ENCODE results near the gene PPM1H.

The PPM1H gene

DNA sequence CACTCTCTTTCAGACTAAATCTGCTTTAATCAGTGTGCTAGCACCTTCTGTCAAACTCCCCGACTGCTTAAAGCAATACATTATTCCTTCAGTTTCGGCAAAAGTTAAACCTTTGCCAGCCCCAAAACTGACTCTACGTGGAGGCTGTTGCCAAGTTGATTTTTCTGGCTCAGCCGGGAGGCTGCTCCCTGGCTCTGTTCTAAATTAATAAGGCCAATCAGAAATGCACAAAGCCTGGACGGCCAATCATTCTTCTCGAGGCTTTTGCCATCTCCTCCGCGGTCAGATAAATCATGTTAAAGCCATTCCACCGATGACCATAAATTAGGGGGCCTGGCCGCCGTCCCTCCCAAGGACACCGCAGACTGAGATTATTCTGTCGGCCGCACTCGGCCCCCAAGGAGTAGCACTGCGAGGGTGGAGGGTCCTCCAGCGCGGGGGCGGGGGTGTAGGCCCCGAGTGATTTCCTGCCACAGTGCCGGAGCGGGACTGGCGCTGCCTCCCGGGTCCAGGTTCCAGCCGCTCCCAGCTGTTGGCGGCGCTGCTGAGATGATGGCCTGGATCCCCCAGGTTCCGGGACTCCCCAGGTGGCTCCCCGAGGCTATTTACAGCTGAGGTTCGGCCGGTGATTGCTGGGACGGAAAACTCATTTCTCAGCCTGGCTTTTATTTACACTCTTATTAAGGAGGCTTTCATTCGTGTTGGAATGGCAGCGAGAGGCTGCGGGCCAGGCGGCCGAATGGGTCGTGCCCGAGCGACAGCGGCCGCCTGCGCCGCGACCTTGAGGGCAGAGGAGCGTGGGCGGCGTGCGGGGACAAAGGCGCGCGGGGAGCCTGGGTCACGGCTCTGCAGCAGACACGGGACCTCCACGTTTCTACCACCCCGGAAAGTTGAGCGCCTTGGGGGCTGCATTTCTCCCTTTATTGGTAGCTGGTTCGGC is 303.2 kb downstream of the PPM1H start:
- peak in 1 of 2 donors; percentile 30 for DNase-seq

GRCh38 chr12:62629971-62630739 is 304.8 kb downstream of the PPM1H start:
- DNase-seq: no peak

GRCh38 chr12:62629413-62629812 is 305.5 kb downstream of the PPM1H start:
- no peak for DNase-seq

GRCh38 chr12:62627181-62627580 is 307.8 kb downstream of the PPM1H start:
- DNase-seq: no peak

DNA sequence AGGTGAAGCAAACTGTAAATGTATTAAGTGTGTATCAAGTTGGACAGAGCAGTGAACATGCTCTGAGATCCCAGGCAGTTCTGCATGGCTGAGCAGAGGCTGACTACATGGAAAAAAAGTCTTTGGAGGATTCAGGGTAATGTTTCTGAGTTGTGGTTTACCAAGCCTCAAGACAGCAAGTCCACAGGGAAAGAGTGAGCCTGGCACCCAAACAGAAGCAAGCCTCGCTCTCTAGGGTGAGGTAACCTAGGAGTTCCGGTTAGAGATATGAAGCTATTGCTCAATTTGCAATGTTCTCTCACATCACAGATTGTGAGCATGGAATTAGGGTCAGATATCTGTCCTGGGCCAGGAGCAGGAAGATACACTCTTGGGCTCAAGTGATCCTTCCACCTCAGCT is 309.7 kb downstream of the PPM1H start:
- DNase-seq: no peak

DNA sequence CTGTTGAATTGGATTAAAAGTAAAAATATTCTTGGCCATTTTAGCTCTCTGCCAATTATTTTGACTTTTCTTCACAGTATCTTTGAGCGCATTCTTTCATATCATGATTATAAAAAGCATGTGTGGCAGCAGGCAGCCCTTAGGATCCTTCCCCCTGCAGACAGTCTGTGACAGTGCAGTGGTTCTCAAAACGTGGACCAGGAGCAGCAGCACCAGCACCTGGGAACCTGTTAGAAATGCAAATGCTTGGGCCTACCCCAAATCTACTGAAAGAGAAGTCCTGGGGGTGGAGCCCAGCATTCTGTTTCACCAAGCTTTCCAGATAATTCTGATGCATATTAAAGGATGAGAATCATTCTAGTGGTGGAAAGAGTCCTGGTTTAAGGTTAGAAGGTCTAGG is 312.8 kb downstream of the PPM1H start:
- no peak for DNase-seq

DNA sequence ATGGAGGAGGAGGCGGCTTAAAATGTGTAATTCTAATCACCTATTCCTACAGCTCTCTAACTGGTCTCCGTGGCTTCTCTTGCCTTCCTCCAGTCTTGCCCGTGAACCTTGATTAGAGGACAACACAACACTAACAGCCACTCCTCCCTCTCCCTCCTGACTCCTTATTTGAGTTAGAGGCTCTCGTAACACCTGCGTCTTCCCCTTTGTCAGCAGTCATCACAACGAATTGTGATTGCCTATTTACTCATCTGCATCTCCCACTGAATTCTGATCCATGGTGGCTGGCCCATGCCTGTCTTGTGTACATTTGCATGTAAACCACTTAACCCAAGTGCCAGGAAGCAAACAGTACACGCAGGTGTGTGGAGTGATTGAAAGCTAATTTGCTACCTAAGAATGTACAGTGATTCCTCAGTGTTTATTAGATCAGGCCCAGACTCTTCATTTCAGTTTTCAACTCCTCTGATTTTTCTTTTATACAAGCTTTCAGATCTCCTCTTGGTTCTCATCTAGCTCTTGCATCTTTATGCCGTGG is 313.8 kb downstream of the PPM1H start:
- no peak for DNase-seq

- no peak for DNase-seq
Observed at GRCh38 chr12:62618930-62619329, 316.0 kb downstream of the PPM1H start.

DNA sequence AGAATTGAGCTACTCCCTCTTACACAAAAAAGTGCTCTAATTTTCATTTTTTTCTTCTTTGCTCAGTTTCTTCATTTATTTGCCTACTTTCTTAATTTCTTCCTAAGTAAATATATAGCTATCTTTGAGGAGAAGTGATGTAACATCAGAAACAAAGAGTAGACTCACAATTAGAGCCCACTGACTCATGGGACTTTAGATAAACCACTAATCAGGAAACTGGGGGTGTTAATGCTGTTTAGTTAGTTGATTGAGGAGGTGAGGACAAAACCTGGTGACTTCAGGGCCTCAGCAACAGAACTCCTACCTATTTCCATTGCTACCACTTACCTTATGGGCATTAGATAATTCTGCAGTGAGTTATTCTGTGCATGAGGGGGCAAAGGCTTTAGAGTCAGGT is 316.6 kb downstream of the PPM1H start:
- DNase-seq: no peak

GRCh38 chr12:62613081-62613480 is 321.9 kb downstream of the PPM1H start:
- no peak for DNase-seq

- DNase-seq: no peak
Observed at GRCh38 chr12:62606654-62607053, 328.3 kb downstream of the PPM1H start.

DNA sequence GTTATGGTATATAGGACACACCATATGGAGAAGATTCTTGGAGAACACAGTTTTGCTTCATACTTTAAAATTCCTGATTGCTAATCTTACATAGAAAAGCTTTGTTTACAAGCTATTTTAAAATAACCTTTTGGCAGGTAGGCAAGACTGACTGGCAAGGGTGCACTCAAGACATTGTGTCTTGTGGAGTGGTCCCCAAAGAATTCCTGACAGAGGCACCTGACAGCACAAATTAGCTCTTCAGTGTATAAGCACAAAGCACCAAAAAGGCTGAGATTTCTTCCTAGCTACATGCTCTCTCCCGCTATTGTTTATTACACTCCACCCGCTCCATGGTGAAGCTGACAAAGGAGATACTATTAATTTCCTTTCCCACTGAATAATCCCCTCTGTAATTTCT is 329.0 kb downstream of the PPM1H start:
- no peak for DNase-seq

DNA sequence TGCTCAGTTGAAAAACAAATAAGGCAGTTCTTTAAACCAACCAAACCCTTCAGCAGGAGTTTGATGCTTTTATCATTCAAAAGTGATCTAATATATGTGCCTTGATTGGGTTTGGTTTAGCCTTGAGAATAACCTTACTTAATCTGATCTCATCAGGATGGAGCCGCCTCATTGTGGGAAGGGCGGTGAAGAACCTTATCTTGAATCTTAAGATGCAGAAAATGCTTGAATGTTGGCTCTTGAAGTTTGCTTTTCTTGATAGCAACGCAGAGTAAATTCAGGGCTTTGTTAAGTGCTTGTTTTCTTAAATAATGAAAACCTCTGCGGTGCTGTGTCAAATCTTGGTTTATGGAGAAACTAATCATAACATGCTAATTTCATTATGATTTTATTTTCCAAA is 330.1 kb downstream of the PPM1H start:
- no peak for DNase-seq

DNA sequence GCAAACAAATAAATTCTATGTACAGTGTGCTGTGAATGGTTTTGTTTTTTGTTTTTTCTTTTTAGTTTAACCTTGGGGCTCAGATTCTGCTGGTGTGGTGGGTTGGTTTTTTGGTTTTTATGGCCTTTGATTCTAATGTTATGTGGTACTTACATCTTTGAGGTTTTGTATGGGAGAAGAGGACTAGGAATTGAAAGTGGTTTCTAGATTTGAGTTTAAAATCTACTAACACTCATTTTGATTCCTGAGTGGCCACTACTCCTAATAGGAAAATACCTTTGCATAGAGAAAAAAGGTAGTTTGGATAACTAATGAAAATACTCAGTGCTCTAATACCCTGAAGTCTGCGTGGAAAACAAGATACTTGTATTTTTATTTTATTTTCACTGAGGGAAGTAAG is 330.6 kb downstream of the PPM1H start:
- no peak for DNase-seq

DNA sequence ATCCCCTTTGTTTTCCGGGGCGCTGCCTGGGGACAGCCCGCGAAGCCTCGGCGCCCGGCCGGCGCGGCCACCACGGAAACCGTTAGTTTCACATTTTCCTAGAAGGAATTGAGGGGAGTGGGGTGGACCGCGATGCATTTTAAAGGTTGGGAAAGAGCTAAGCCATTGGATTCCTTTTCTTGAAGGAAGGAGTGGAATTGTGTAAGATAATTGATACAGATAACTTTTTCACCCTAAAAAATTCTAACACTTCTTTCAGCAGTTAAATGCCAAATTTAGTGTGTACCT is 331.2 kb downstream of the PPM1H start:
- DNase-seq: no peak

DNA sequence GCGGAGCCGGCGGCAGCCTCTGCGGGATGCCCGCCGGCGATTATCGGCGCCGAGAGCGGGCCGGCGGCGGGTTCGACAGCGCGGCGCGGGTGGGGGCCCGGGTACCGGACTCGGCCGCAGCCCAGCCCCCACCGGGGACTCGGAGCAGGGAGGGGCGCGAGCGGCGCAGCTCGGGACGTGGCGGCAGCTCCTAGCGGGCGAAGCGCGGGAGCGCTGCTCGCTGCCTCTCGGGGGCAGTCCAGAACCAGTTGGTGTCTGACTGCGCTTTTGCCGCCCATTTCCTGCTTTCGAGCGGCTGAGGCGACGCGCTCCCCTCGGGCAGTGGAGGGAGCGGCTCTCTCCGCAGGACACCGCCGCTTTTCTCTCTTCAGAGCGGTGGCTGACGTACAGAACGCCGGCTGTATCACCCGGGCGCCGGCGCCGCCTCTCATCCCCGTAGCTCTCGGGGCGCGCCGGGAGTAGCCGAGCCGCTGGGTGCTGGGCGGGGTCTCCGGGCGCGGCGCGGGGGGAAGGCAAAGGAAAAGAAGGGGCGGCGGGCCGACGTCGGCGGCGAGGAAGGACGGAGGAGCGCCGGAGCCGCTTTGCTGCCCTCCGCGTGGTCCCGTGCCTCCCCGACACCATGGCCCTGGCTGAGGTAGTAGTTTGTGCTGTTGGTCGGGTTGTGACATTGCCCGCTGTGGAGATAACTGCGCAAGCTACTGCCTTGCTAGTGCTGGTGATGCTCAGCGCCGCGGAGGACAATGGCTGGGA is 331.7 kb downstream of the PPM1H start:
- DNase-seq: peak; percentile 70 to 86

DNA sequence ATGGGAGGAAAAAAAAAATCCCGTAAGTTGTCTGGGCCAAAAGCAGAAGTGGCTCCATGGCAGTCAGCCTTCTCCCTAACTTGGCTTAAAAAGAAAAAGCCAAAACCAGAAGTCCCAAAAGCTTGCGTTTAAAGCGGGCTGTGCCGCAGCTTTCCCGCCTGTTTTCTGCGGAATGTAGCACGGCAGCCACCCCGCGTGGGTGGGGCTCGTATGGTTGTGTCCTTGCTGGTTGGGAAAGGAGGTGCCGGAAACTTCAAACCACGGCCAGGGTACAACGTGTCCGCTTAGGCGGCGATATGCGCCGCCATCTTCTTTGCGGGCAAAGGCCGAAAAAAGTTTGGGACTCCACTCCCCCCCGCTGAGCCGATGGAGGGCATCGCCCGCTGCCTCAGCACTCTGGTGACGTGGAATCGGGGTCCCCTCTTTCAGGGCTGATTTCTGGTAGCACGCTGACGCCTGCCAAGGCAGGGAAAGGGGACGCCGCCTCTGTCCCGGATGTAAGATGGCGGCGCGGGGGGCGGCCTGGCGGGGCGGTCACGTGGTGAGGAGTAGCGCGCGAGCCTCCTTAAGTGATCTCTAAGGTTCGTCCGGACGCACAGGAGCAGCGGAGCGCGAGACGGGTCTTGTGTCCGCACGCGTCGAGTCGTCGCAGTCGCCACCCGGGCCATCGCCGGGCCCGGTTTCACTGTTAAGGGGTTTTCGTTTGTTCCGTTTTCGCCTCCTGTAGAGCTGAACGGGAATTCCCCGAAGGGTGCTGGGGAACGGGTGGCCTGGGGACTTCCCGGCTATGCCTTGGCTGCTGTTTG is 332.5 kb downstream of the PPM1H start:
- peak; percentile 74 to 98 for DNase-seq

- DNase-seq: no peak
Observed at GRCh38 chr12:62601765-62602164, 333.2 kb downstream of the PPM1H start.

- DNase-seq: no peak
Observed at GRCh38 chr12:62599854-62600437, 335.0 kb downstream of the PPM1H start.

DNA sequence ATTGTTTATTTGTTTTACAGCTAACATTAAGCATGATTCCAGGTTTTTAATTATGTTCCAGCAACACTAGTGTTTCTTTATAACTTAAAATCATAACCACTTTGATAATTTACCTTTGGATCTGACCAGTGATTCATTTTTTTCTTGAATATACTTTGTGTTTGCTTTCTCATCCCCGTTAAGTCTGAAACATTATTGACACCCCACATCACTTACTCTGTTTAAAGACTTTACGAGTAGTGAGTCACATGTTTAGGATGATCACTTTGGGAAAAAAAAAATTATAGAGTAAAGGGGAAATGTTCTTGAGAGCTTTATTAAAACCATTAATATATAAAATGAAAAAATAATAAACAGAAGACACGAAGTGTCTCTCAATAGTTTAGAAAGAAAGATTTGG is 336.1 kb downstream of the PPM1H start:
- DNase-seq: no peak

DNA sequence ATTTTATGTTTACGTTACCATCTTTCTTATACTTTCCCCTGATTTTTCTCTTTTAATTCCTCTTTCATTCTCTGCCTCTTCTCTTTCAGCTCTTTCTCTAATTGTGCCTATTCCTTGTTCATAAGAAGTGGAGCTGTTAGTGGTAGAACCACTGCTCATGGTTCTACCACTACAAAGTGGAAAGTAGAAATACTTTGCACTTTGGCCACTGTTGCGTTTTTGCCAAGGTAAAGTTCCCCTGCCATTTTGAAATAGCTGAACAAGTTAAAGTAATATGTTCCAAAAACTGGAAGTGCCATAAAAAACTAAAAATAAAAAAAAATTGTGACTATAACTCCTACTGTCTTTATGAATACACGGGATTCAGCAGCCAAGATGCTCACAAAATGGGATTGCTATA is 337.7 kb downstream of the PPM1H start:
- no peak for DNase-seq
